Progenitor cell of endocrine pancreas (in vitro differentiated cells): ENCODE measurements around the gene TCEA3. TPM values are rescaled to one million over a fixed set of nuclear protein-coding genes. Genes with fewer than 3 reads are reported as not detected.

Experiments used
- DNase-seq: peaks from one replicate; pipeline ENCODE4 v3.0.0; 2021; ENCODE audit warnings: low spot score; ENCODE audit not compliant: unreplicated experiment
- H3K27ac Mint-ChIP-seq: 2 replicates; pipeline ENCODE4 v1.8.0; 2021; ENCODE audit warnings: mild to moderate bottlenecking, moderate library complexity, mixed read lengths
- H3K27me3 Mint-ChIP-seq: 2 replicates; pipeline ENCODE4 v1.8.0; 2021; ENCODE audit warnings: mixed read lengths
- H3K36me3 Mint-ChIP-seq: 2 replicates; pipeline ENCODE4 v1.8.0; 2022; ENCODE audit warnings: mixed read lengths; ENCODE audit not compliant: insufficient read depth
- H3K4me1 Mint-ChIP-seq: 2 replicates; pipeline ENCODE4 v1.8.0; 2021; ENCODE audit warnings: low read depth, mixed read lengths
- H3K4me3 Mint-ChIP-seq: 2 replicates; pipeline ENCODE4 v1.8.0; 2021; ENCODE audit warnings: low read depth, mild to moderate bottlenecking, moderate library complexity, mixed read lengths
- H3K9me3 Mint-ChIP-seq: 2 replicates; pipeline ENCODE4 v1.8.0; 2021; ENCODE audit warnings: low read depth, mixed read lengths
- CTCF ChIP-seq: fragments of 200-600 bp; sonication (generic); IDR thresholded peaks from one replicate; pipeline ENCODE4 v1.5.0; 2021; ENCODE audit warnings: antibody characterized with exemption, mild to moderate bottlenecking; ENCODE audit not compliant: unreplicated experiment
- total RNA-seq: library from RNA; stranded (reverse); gene quantifications from 2 replicates; pipeline ENCODE4 v1.2.1, GENCODE V29; 2021

The TCEA3 gene
- total RNA-seq, 1 donor from 2014 or later = 12.9 TPM

- H3K36me3 Mint-ChIP-seq = peaks cover 18% of the 10 kb centered on the region
- H3K4me1 Mint-ChIP-seq = no peaks in the 10 kb centered on the region
- no peak overlapping the region for H3K4me3 Mint-ChIP-seq
- no peak overlapping the region for H3K27ac Mint-ChIP-seq
- no peaks in the 10 kb centered on the region for H3K27me3 Mint-ChIP-seq
- H3K9me3 Mint-ChIP-seq = no peaks in the 10 kb centered on the region
- TF ChIP-seq CTCF = no peak
- DNase-seq = no peak
These were observed 17.0 kb upstream of the TCEA3 start for GRCh38 chr1:23441446-23442148.

- peaks cover 26% of the 10 kb centered on the region for H3K36me3 Mint-ChIP-seq
- no peaks in the 10 kb centered on the region for H3K27me3 Mint-ChIP-seq
- H3K4me1 Mint-ChIP-seq = no peaks in the 10 kb centered on the region
- no peak for TF ChIP-seq CTCF
- H3K4me3 Mint-ChIP-seq = no peak overlapping the region
- no peaks in the 10 kb centered on the region for H3K9me3 Mint-ChIP-seq
- no peak for DNase-seq
- no peak overlapping the region for H3K27ac Mint-ChIP-seq
These were observed 14.0 kb upstream of the TCEA3 start for GRCh38 chr1:23438545-23438944.

GRCh38 chr1:23437355-23437664, 12.8 kb upstream of the TCEA3 start:
- no peak overlapping the region for H3K4me3 Mint-ChIP-seq
- DNase-seq = no peak
- no peaks in the 10 kb centered on the region for H3K9me3 Mint-ChIP-seq
- peaks cover 30% of the 10 kb centered on the region for H3K36me3 Mint-ChIP-seq
- no peak overlapping the region for H3K27ac Mint-ChIP-seq
- H3K27me3 Mint-ChIP-seq = no peaks in the 10 kb centered on the region
- TF ChIP-seq CTCF = no peak
- no peaks in the 10 kb centered on the region for H3K4me1 Mint-ChIP-seq

GRCh38 chr1:23436520-23437354, 12.2 kb upstream of the TCEA3 start:
- Mint-ChIP-seq H3K4me3 (no peak overlapping the region), H3K27ac (no peak overlapping the region), H3K4me1 (no peaks in the 10 kb centered on the region), H3K9me3 (no peaks in the 10 kb centered on the region), H3K27me3 (no peaks in the 10 kb centered on the region), H3K36me3 (peaks cover 27% of the 10 kb centered on the region)
- no peak for DNase-seq
- no peak for TF ChIP-seq CTCF

GRCh38 chr1:23434260-23434775, 9.8 kb upstream of the TCEA3 start:
- no peak for DNase-seq
- no peak overlapping the region for H3K4me3 Mint-ChIP-seq
- TF ChIP-seq CTCF = no peak
- H3K27ac Mint-ChIP-seq = no peak overlapping the region
- no peaks in the 10 kb centered on the region for H3K9me3 Mint-ChIP-seq
- peaks cover 33% of the 10 kb centered on the region for H3K36me3 Mint-ChIP-seq
- H3K4me1 Mint-ChIP-seq = no peaks in the 10 kb centered on the region
- H3K27me3 Mint-ChIP-seq = no peaks in the 10 kb centered on the region
